IMR-90 (cell line): ENCODE results near the gene ATXN7L2. TPM values are rescaled to one million over a fixed set of nuclear protein-coding genes. Genes with fewer than 3 reads are reported as not detected.

Experiments
- ATAC-seq: fragments of 200-7000 bp; cut with Tn5 transposase; 2 replicates; pipeline ENCODE4 v1.9.1; 2020; ENCODE audit warnings: low read depth, mild to moderate bottlenecking, moderate library complexity
- BruUV-seq: library from RNA; stranded (reverse); fragments of 400-500 nt; replicated peaks from 2 replicates; lab custom pipeline; 2021; lab: Mats Ljungman, UMichigan
- CTCF ChIA-PET: fragments of 300-600 bp; formaldehyde crosslinking; extraction: SDS; loops from one replicate; lab custom pipeline; 2021; ENCODE audit warnings: antibody characterized with exemption; lab: Yijun Ruan, JAX
- POLR2A ChIA-PET: fragments of 300-600 bp; sonication (Branson Sonifier 250); formaldehyde crosslinking; loops from one replicate; lab custom pipeline; 2022; ENCODE audit warnings: antibody characterized with exemption; ENCODE audit not compliant: unreplicated experiment; lab: Charles Lee
- DNase-seq: peaks from one replicate; pipeline ENCODE4 v3.0.0; 2013
- H2AFZ ChIP-seq: replicated peaks from 2 replicates; pipeline ENCODE3; 2013; ENCODE audit warnings: low read length, mild to moderate bottlenecking; ENCODE audit not compliant: poor library complexity
- H2AK5ac ChIP-seq: 2 replicates; pipeline ENCODE4 v1.6.1; 2013; ENCODE audit warnings: low read depth, low read length, inconsistent platforms
- H2AK9ac ChIP-seq: replicated peaks from 2 replicates; pipeline ENCODE3; 2013; ENCODE audit warnings: mild to moderate bottlenecking, low read depth, low read length, moderate library complexity; ENCODE audit not compliant: poor library complexity
- H2BK120ac ChIP-seq: 2 replicates; pipeline ENCODE4 v1.6.1; 2013; ENCODE audit warnings: low read depth, low read length, inconsistent platforms
- H2BK15ac ChIP-seq: 3 replicates; pipeline ENCODE4 v1.6.1; 2013; ENCODE audit warnings: low read depth, low read length, inconsistent platforms
- H2BK20ac ChIP-seq: 2 replicates; pipeline ENCODE4 v1.6.1; 2013; ENCODE audit warnings: low read depth, mild to moderate bottlenecking, inconsistent platforms, low read length, moderate library complexity
- H2BK5ac ChIP-seq: 2 replicates; pipeline ENCODE4 v1.6.1; 2013; ENCODE audit warnings: mild to moderate bottlenecking, low read depth, low read length, inconsistent platforms; ENCODE audit not compliant: poor library complexity, severe bottlenecking
- H3K14ac ChIP-seq: replicated peaks from 2 replicates; pipeline ENCODE4 v1.6.1; 2013; ENCODE audit warnings: low read depth, low read length, inconsistent platforms
- H3K18ac ChIP-seq: 2 replicates; pipeline ENCODE4 v1.6.1; 2013; ENCODE audit warnings: low read depth, low read length, control low read depth
- H3K23ac ChIP-seq: 2 replicates; pipeline ENCODE4 v1.6.1; 2013; ENCODE audit warnings: low read depth, low read length, inconsistent platforms
- H3K27ac ChIP-seq: 2 replicates; pipeline ENCODE4 v1.5.1; 2013; ENCODE audit warnings: mild to moderate bottlenecking, control low read depth, low read length; ENCODE audit not compliant: insufficient read depth
- H3K27me3 ChIP-seq: 2 replicates; pipeline ENCODE4 v1.6.1; 2013; ENCODE audit warnings: low read length; ENCODE audit not compliant: control insufficient read depth, insufficient read depth
- H3K36me3 ChIP-seq: 2 replicates; pipeline ENCODE4 v1.6.1; 2013; ENCODE audit warnings: low read length, mixed read lengths; ENCODE audit not compliant: control insufficient read depth, insufficient read depth
- H3K4ac ChIP-seq: 2 replicates; pipeline ENCODE4 v1.6.1; 2013; ENCODE audit warnings: low read depth, low read length, inconsistent platforms
- H3K4me1 ChIP-seq: 2 replicates; pipeline ENCODE4 v1.6.1; 2013; ENCODE audit warnings: low read length, mixed read lengths; ENCODE audit not compliant: control insufficient read depth, insufficient read depth
- H3K4me2 ChIP-seq: 2 replicates; pipeline ENCODE4 v1.6.1; 2013; ENCODE audit warnings: low read depth, mild to moderate bottlenecking, control low read depth, low read length, moderate library complexity
- H3K4me3 ChIP-seq: 2 replicates; pipeline ENCODE4 v1.5.1; 2013; ENCODE audit warnings: low read depth, mild to moderate bottlenecking, control low read depth, low read length, moderate library complexity; ENCODE audit not compliant: insufficient read depth
- H3K56ac ChIP-seq: 2 replicates; pipeline ENCODE4 v1.6.1; 2013; ENCODE audit warnings: low read length, inconsistent platforms; ENCODE audit not compliant: insufficient read depth; ENCODE audit errors: extremely low read depth
- H3K79me1 ChIP-seq, 2 experiments: 2 replicates each; pipeline ENCODE4 v1.6.1; 2013; ENCODE audit warnings: low read length in 2 of 2, inconsistent platforms in 1 of 2, low read depth in 1 of 2
- H3K9ac ChIP-seq: 2 replicates; pipeline ENCODE4 v1.6.1; 2013; ENCODE audit warnings: low read depth, low read length, control low read depth
- H3K9me1 ChIP-seq: 2 replicates; pipeline ENCODE4 v1.6.1; 2013; ENCODE audit warnings: low read length, inconsistent platforms; ENCODE audit not compliant: insufficient read depth
- H3K9me3 ChIP-seq: 2 replicates; pipeline ENCODE4 v1.6.1; 2013; ENCODE audit warnings: low read length; ENCODE audit not compliant: control insufficient read depth, insufficient read depth
- H4K20me1 ChIP-seq: 2 replicates; pipeline ENCODE4 v1.6.1; 2013; ENCODE audit warnings: low read length, inconsistent platforms; ENCODE audit not compliant: insufficient read depth
- H4K5ac ChIP-seq: 2 replicates; pipeline ENCODE4 v1.6.1; 2013; ENCODE audit warnings: mild to moderate bottlenecking, low read depth, low read length, control low read depth
- H4K8ac ChIP-seq, 2 experiments: 2 replicates each; pipeline ENCODE4 v1.6.1; 2013; ENCODE audit warnings: low read depth in 2 of 2, low read length in 2 of 2, control low read depth in 1 of 2, inconsistent platforms in 1 of 2
- H4K91ac ChIP-seq: 2 replicates; pipeline ENCODE4 v1.6.1; 2013; ENCODE audit warnings: low read depth, low read length, inconsistent platforms; ENCODE audit not compliant: insufficient read depth
- BHLHE40 ChIP-seq: fragments of 150-350 bp; IDR thresholded peaks from 2 replicates; pipeline ENCODE4 v1.6.1; 2016; ENCODE audit warnings: mild to moderate bottlenecking, low read depth, low read length
- CEBPB ChIP-seq: IDR thresholded peaks from 2 replicates; pipeline ENCODE4 v1.6.1; 2012; ENCODE audit warnings: low read depth, low read length, improper control_type of control experiment
- CHD1 ChIP-seq: IDR thresholded peaks from 2 replicates; pipeline ENCODE4 v1.6.1; 2012; ENCODE audit warnings: low read depth, low read length, improper control_type of control experiment
- MAFK ChIP-seq: IDR thresholded peaks from 2 replicates; pipeline ENCODE4 v1.6.1; 2012; ENCODE audit warnings: low read depth, low read length, improper control_type of control experiment
- MAZ ChIP-seq: IDR thresholded peaks from 2 replicates; pipeline ENCODE4 v1.6.1; 2012; ENCODE audit warnings: low read depth, mild to moderate bottlenecking, low read length, improper control_type of control experiment, moderate library complexity, borderline replicate concordance
- NFE2L2 ChIP-seq: fragments of 150-350 bp; IDR thresholded peaks from 2 replicates; pipeline ENCODE4 v1.6.1; 2016; ENCODE audit warnings: low read depth, mild to moderate bottlenecking, low read length
- POLR2A ChIP-seq: IDR thresholded peaks from 2 replicates; pipeline ENCODE4 v1.6.1; 2012; ENCODE audit warnings: mild to moderate bottlenecking, low read depth, low read length
- RAD21 ChIP-seq: IDR thresholded peaks from 2 replicates; pipeline ENCODE4 v1.6.1; 2012; ENCODE audit warnings: low read length, improper control_type of control experiment
- RCOR1 ChIP-seq: IDR thresholded peaks from 2 replicates; pipeline ENCODE4 v1.6.1; 2012; ENCODE audit warnings: mild to moderate bottlenecking, low read length, improper control_type of control experiment; ENCODE audit not compliant: insufficient replicate concordance
- WGBS, 2 experiments: methylation state at CpG; one replicate each; pipeline versions ENCODE4 v1.1.5 to v1.1.7; 2013; ENCODE audit warnings: missing lambda C conversion rate in 2 of 2; ENCODE audit not compliant: insufficient read length in 1 of 2; ENCODE audit errors: extremely low coverage in 2 of 2; 5-methylcytosine and 5-hydroxymethylcytosine counted together
- dilution Hi-C: fragments of 300-500 bp; cut with HindIII; formaldehyde crosslinking; loops from one replicate; pipeline ENCODE4 v1.14.3; 2018; ENCODE audit warnings: low sequenced_read_pairs; ENCODE audit not compliant: unreplicated experiment
- in situ Hi-C: fragments of 300-500 bp; cut with MboI; formaldehyde crosslinking; loops from 3 replicates; pipeline ENCODE4 v1.14.3; 2019; ENCODE audit warnings: low sequenced_read_pairs, inconsistent platforms, mixed read lengths
- intact Hi-C: fragments of 100-400 bp; cut with micrococcal nuclease; formaldehyde crosslinking; loops from 2 replicates; pipeline ENCODE4 v1.10.0; 2022
- polyA plus RNA-seq, 3 experiments: library from polyadenylated mRNA; depleted of rRNA; stranded (reverse); fragments of >200 nt; gene quantifications; 2 replicates each; pipeline ENCODE4 v1.2.3, GENCODE V29; 2012; ENCODE audit warnings: low replicate concordance in 1 of 3
- total RNA-seq: library from RNA; depleted of rRNA; stranded (reverse); fragments of >200 nt; gene quantifications from 2 replicates; pipeline ENCODE4 v1.2.3, GENCODE V29; 2012
- TF ChIP-seq, protein P1 (sequence below): conservative IDR thresholded peaks from 2 replicates; pipeline ENCODE4 v1.5.1; 2012; ENCODE audit warnings: mild to moderate bottlenecking, low read depth, low read length, improper control_type of control experiment
- TF ChIP-seq, protein P2 (sequence below): fragments of 150-350 bp; IDR thresholded peaks from 2 replicates; pipeline ENCODE4 v1.6.1; 2016; ENCODE audit warnings: low read depth, mild to moderate bottlenecking, low read length, moderate library complexity, borderline replicate concordance

ATXN7L2 gene
- total and polyA plus RNA-seq, 2 of the 4 experiments (the other 2 are of a cell fraction), result 1.3 to 4.8 TPM

DNA sequence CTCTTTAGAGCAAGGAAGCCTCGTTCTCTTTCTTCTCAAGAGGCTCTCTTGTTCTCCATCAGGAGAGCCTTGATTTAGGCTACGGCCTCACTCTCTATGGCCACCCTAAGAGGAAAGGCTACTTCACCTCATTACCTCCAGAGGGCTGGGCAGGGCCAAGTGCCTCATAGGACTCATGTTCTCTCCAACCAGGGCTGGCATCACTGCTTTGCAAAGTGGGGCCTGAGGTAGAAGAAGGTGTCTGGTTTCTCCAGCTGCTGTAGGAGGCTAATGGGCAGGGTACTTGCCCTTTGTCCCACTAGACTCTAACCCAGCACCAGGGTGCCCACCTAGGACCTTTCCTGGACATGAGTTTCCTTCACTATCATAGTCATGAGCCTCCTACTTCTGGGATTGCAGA is 2.1 kb upstream of the ATXN7L2 start:
- peaks cover 25% of the 10 kb centered on the region for H3K27me3 ChIP-seq
- no peak for TF ChIP-seq NFE2L2
- TF ChIP-seq CEBPB, result no peak
- no peak for TF ChIP-seq RAD21
- TF ChIP-seq, protein P1, sequence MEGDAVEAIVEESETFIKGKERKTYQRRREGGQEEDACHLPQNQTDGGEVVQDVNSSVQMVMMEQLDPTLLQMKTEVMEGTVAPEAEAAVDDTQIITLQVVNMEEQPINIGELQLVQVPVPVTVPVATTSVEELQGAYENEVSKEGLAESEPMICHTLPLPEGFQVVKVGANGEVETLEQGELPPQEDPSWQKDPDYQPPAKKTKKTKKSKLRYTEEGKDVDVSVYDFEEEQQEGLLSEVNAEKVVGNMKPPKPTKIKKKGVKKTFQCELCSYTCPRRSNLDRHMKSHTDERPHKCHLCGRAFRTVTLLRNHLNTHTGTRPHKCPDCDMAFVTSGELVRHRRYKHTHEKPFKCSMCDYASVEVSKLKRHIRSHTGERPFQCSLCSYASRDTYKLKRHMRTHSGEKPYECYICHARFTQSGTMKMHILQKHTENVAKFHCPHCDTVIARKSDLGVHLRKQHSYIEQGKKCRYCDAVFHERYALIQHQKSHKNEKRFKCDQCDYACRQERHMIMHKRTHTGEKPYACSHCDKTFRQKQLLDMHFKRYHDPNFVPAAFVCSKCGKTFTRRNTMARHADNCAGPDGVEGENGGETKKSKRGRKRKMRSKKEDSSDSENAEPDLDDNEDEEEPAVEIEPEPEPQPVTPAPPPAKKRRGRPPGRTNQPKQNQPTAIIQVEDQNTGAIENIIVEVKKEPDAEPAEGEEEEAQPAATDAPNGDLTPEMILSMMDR, result no peak
- TF ChIP-seq MAFK, result no peak
- TF ChIP-seq, protein P2, sequence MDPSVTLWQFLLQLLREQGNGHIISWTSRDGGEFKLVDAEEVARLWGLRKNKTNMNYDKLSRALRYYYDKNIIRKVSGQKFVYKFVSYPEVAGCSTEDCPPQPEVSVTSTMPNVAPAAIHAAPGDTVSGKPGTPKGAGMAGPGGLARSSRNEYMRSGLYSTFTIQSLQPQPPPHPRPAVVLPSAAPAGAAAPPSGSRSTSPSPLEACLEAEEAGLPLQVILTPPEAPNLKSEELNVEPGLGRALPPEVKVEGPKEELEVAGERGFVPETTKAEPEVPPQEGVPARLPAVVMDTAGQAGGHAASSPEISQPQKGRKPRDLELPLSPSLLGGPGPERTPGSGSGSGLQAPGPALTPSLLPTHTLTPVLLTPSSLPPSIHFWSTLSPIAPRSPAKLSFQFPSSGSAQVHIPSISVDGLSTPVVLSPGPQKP, result no peak
- no peak for TF ChIP-seq RCOR1
- no peak for TF ChIP-seq BHLHE40
- TF ChIP-seq CHD1, result no peak
- no peak for TF ChIP-seq MAZ
- TF ChIP-seq POLR2A, result no peak
- DNase-seq (no peak), ATAC-seq (no peak)
- H2AK5ac ChIP-seq, result no peak overlapping the region
- no peak overlapping the region for H3K18ac ChIP-seq
- no peaks in the 10 kb centered on the region for H3K9me3 ChIP-seq
- H2BK15ac ChIP-seq, result no peak overlapping the region
- H2AFZ ChIP-seq, result no peak overlapping the region
- dilution Hi-C loops (no loop called here), in situ Hi-C loops (no loop called here), intact Hi-C loops (loop anchor here (5.0 kb wide), 1 partner anchor 34 kb away; no protein-coding TSS in a partner anchor)
- H2BK5ac ChIP-seq, result no peak overlapping the region
- H3K23ac ChIP-seq, result no peak overlapping the region
- H3K9me1 ChIP-seq, result peaks cover 8% of the 10 kb centered on the region
- H4K91ac ChIP-seq, result no peak overlapping the region
- H3K36me3 ChIP-seq, result 0 out of 2 replicates have a peak, but pooled peaks cover 3% of the 10 kb centered on the region
- H2BK20ac ChIP-seq, result no peak overlapping the region
- H3K27ac ChIP-seq, result no peak overlapping the region
- BruUV-seq, result no TSS peak
- H3K56ac ChIP-seq, result no peak overlapping the region
- no peak overlapping the region for H3K4me2 ChIP-seq
- no peak overlapping the region for H2AK9ac ChIP-seq
- H4K20me1 ChIP-seq, result no peaks in the 10 kb centered on the region
- no peak overlapping the region for H3K9ac ChIP-seq
- H4K5ac ChIP-seq, result no peak overlapping the region
- peaks cover 9% of the 10 kb centered on the region for H3K4me1 ChIP-seq
- H3K79me1 ChIP-seq, result peaks cover 9 to 22% of the 10 kb centered on the region in 2 experiments; a peak in 3 of 4 replicates
- H4K8ac ChIP-seq, result no peak overlapping the region
- ChIA-PET POLR2A (no interaction called here), CTCF (no interaction called here)
- no CpG with 5 or more reads among the region's 2 CpGs for WGBS, 2 experiments
- H2BK120ac ChIP-seq, result no peak overlapping the region
- H3K4ac ChIP-seq, result no peak overlapping the region
- H3K4me3 ChIP-seq, result no peak overlapping the region
- no peak overlapping the region for H3K14ac ChIP-seq
